Keratinocyte (primary cell): Measurements from ENCODE around the gene SLC10A3. TPM values are rescaled to one million over a fixed set of nuclear protein-coding genes. Genes with fewer than 3 reads are reported as not detected.

Experiments
- DNase-seq: peaks from one replicate; pipeline ENCODE4 v3.0.0-alpha.2; 2011; ENCODE audit warnings: low read depth, missing footprints, low spot score
- FAIRE-seq: peaks from 2 replicates; lab custom pipeline; 2011; peaks lifted over from hg19 to GRCh38; lab: Jason Lieb, UNC
- H2AFZ ChIP-seq: 2 replicates; pipeline ENCODE4 v1.6.0; 2012; ENCODE audit warnings: low read length, control low read depth, inconsistent platforms; ENCODE audit not compliant: control insufficient read depth
- H3K27ac ChIP-seq: 2 replicates; pipeline ENCODE4 v1.5.1; 2011; ENCODE audit warnings: low read length; ENCODE audit not compliant: control insufficient read depth, insufficient read depth
- H3K27me3 ChIP-seq: 3 replicates; pipeline ENCODE4 v1.6.0; 2011; ENCODE audit warnings: low read length; ENCODE audit not compliant: control insufficient read depth, insufficient read depth; ENCODE audit errors: extremely low read depth
- H3K36me3 ChIP-seq, 2 experiments: 2 replicates in 1 of 2; 3 replicates in 1 of 2; pipeline ENCODE4 v1.5.1; 2011; ENCODE audit warnings: low read length in 2 of 2, mild to moderate bottlenecking in 1 of 2; ENCODE audit not compliant: control insufficient read depth in 2 of 2, insufficient read depth in 2 of 2; ENCODE audit errors: extremely low read depth in 1 of 2
- H3K4me1 ChIP-seq: 3 replicates; pipeline ENCODE4 v1.5.1; 2011; ENCODE audit warnings: low read length; ENCODE audit not compliant: control insufficient read depth, insufficient read depth; ENCODE audit errors: extremely low read depth
- H3K4me2 ChIP-seq: 3 replicates; pipeline ENCODE4 v1.6.0; 2011; ENCODE audit warnings: low read depth, low read length; ENCODE audit not compliant: control insufficient read depth, insufficient read depth; ENCODE audit errors: extremely low read depth
- H3K4me3 ChIP-seq, 3 experiments: fragments of 200-600 bp in 1 of 3; sonication (generic) in 1 of 3; 2 replicates in 2 of 3; 3 replicates in 1 of 3; pipeline ENCODE4 v1.5.1; 2011 to 2016; ENCODE audit warnings: low read length in 3 of 3, mild to moderate bottlenecking in 3 of 3, control low read depth in 2 of 3, inconsistent platforms in 1 of 3, low read depth in 1 of 3, mixed read lengths in 1 of 3, mixed run types in 1 of 3, moderate library complexity in 1 of 3; ENCODE audit not compliant: control insufficient read depth in 2 of 3, insufficient read depth in 2 of 3; ENCODE audit errors: extremely low read depth in 1 of 3
- H3K79me2 ChIP-seq: 2 replicates; pipeline ENCODE4 v1.6.0; 2012; ENCODE audit warnings: low read length; ENCODE audit not compliant: control insufficient read depth, insufficient read depth
- H3K9ac ChIP-seq: 3 replicates; pipeline ENCODE4 v1.6.0; 2011; ENCODE audit warnings: low read length; ENCODE audit not compliant: control insufficient read depth, insufficient read depth; ENCODE audit errors: extremely low read depth
- H3K9me1 ChIP-seq: 3 replicates; pipeline ENCODE4 v1.6.0; 2011; ENCODE audit warnings: low read length; ENCODE audit not compliant: control insufficient read depth, insufficient read depth; ENCODE audit errors: extremely low read depth
- H3K9me3 ChIP-seq: 2 replicates; pipeline ENCODE4 v1.5.1; 2012; ENCODE audit warnings: low read depth, low read length; ENCODE audit not compliant: control insufficient read depth
- H4K20me1 ChIP-seq: 3 replicates; pipeline ENCODE4 v1.6.0; 2011; ENCODE audit warnings: low read length; ENCODE audit not compliant: control insufficient read depth, insufficient read depth; ENCODE audit errors: extremely low read depth
- EZH2 ChIP-seq: IDR thresholded peaks from one replicate; pipeline ENCODE4 v1.6.1; 2012; ENCODE audit warnings: inconsistent platforms, mild to moderate bottlenecking, low read length, moderate library complexity
- dilution Hi-C: fragments of 300-500 bp; cut with MboI; formaldehyde crosslinking; loops from one replicate; pipeline ENCODE4 v1.7.0; 2020; ENCODE audit warnings: low sequenced_read_pairs; ENCODE audit not compliant: extremely low pct_ligation_motif_present
- polyA plus RNA-seq, 5 experiments: library from polyadenylated mRNA; depleted of rRNA in 3 of 5; stranded (reverse) in 3 of 5; stranded (forward) in 1 of 5; unstranded in 1 of 5; fragments of >200 nt; gene quantifications; 1 replicate in 1 of 5; 2 replicates in 3 of 5; 3 replicates in 1 of 5; pipeline versions ENCODE4 v1.2.1 to v1.2.3, GENCODE V29; 2011 to 2012; ENCODE audit warnings: missing spikeins in 2 of 5, low read depth in 1 of 5, low replicate concordance in 1 of 5
- TF ChIP-seq, protein P1 (sequence below), 3 experiments: IDR thresholded peaks in 1 of 3; conservative IDR thresholded peaks in 1 of 3; optimal IDR thresholded peaks in 1 of 3; 2 replicates in 2 of 3; 3 replicates in 1 of 3; pipeline versions ENCODE3 to v1.5.1; 2011; ENCODE audit warnings: low read length in 3 of 3, mild to moderate bottlenecking in 3 of 3, moderate library complexity in 2 of 3, control low read depth in 1 of 3, inconsistent platforms in 1 of 3; ENCODE audit not compliant: insufficient read depth in 2 of 3; ENCODE audit errors: extremely low read depth in 1 of 3

Gene SLC10A3
- polyA plus RNA-seq, 1 donor (not counting 4 experiments of a cell fraction or from before 2014, with no cell fraction given): 8.1 TPM

DNA sequence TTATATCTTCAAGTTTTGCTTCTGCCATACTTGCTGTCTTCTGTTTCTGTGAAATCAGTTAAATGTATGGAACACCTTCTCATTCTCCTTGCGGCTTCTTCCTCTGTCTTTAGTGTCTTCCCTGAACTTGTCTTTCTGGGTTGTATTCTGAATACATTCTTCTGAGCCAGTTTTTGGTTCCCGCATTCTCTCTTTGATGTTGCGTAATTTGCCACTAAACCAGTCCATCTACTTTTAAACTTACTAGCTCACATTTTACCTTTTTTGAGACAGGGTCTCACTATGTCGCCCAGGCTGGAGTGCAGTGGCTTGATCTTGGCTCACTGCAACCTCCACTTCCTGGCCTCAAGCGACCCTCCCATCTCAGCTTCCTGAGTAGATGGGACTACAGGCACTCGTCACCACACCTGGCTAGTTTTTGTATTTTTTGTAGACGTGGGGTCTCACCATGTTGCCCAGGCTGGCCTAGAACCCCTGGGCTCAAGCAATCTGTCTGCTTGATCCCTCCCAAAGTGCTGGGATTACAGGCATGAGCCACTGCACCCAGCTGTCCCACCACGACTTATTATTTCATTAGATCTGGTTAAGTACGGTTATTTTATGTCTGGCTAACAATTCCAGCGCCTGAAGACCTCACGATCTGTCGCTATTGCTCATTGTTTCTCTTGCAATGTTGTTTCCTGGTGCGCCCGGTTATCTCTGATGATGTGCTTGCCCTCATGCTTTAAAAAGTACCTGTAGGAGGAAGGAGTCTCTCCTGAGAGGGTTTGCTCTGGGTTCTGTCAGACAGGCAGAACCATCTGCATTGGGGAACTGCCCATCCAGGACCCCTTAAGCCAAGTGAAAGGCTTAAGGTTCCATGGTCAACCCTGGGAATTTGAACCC is 35.4 kb upstream of the SLC10A3 start:
- no peak overlapping the region for H3K9ac ChIP-seq
- H3K27ac ChIP-seq: no peak overlapping the region
- H4K20me1 ChIP-seq: no peaks in the 10 kb centered on the region
- no peaks in the 10 kb centered on the region for H3K79me2 ChIP-seq
- H3K9me3 ChIP-seq: no peaks in the 10 kb centered on the region
- DNase-seq (no peak), FAIRE-seq (no peak)
- TF ChIP-seq, protein P1, sequence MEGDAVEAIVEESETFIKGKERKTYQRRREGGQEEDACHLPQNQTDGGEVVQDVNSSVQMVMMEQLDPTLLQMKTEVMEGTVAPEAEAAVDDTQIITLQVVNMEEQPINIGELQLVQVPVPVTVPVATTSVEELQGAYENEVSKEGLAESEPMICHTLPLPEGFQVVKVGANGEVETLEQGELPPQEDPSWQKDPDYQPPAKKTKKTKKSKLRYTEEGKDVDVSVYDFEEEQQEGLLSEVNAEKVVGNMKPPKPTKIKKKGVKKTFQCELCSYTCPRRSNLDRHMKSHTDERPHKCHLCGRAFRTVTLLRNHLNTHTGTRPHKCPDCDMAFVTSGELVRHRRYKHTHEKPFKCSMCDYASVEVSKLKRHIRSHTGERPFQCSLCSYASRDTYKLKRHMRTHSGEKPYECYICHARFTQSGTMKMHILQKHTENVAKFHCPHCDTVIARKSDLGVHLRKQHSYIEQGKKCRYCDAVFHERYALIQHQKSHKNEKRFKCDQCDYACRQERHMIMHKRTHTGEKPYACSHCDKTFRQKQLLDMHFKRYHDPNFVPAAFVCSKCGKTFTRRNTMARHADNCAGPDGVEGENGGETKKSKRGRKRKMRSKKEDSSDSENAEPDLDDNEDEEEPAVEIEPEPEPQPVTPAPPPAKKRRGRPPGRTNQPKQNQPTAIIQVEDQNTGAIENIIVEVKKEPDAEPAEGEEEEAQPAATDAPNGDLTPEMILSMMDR (optimal IDR thresholded peaks at IDR 0.05 in 1 of 3, IDR thresholded peaks at IDR 0.05 in 1 of 3, conservative IDR thresholded peaks at IDR 0.05 in 1 of 3; ENCODE audit: extremely low read depth in 1 of 3, insufficient read depth in 2 of 3, low read length in 3 of 3): no peak
- TF ChIP-seq EZH2: no peak
- no peak overlapping the region for H3K4me2 ChIP-seq
- no peak overlapping the region for H2AFZ ChIP-seq
- H3K4me1 ChIP-seq: peaks cover 20% of the 10 kb centered on the region
- dilution Hi-C loops: no loop called here
- H3K27me3 ChIP-seq: no peaks in the 10 kb centered on the region
- H3K9me1 ChIP-seq: no peaks in the 10 kb centered on the region
- no peaks in the 10 kb centered on the region for H3K36me3 ChIP-seq
- no peak overlapping the region for H3K4me3 ChIP-seq

DNA sequence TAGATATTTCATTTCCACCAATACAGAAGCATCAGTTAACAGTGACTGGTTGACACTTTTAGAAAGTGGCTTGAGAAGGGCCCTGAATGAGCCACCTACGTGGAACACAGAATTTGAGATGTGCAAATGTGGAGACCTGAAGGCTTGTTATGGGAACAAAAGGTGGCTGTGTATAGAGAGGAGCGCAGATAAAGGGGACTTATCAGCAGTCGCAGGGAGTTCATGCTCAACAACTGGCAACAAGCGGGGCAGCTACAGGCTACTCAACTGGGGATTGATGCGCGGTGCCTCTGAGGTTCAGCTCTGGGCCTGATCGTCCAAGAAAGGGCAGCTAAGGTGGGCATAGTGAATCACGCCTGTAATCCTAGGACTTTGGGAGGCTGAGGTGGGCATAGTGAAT is 29.0 kb upstream of the SLC10A3 start:
- Histone ChIP-seq H2AFZ (no peak overlapping the region), H3K27me3 (no peaks in the 10 kb centered on the region), H4K20me1 (no peaks in the 10 kb centered on the region), H3K9me3 (no peaks in the 10 kb centered on the region), H3K27ac (no peak overlapping the region), H3K9me1 (no peaks in the 10 kb centered on the region), H3K9ac (no peak overlapping the region), H3K36me3 (no peaks in the 10 kb centered on the region), H3K4me2 (no peak overlapping the region), H3K4me1 (peaks cover 2% of the 10 kb centered on the region), H3K79me2 (peaks cover 3% of the 10 kb centered on the region), H3K4me3 (no peak overlapping the region)
- TF ChIP-seq, protein P1 (optimal IDR thresholded peaks at IDR 0.05 in 1 of 3, IDR thresholded peaks at IDR 0.05 in 1 of 3, conservative IDR thresholded peaks at IDR 0.05 in 1 of 3; ENCODE audit: extremely low read depth in 1 of 3, insufficient read depth in 2 of 3, low read length in 3 of 3): no peak
- no peak for TF ChIP-seq EZH2
- no peak for DNase-seq
- FAIRE-seq: no peak
- dilution Hi-C loops: no loop called here
